Measurements from ENCODE around the gene KIRREL1. TPM values are rescaled to one million over a fixed set of nuclear protein-coding genes. Genes with fewer than 3 reads are reported as not detected.

KIRREL1 gene
- total RNA-seq, 2 donors from 2014 or later, result 22.8 to 26.5 TPM

GRCh38 chr1:157949074-157949354, 44.4 kb upstream of the KIRREL1 start:
- peaks cover 10% of the 10 kb centered on the region for H3K4me1 ChIP-seq (ENCODE audit: control insufficient read depth, insufficient read depth, low read length)
- H3K9me3 ChIP-seq (ENCODE audit: control insufficient read depth, low read length), result no peaks in the 10 kb centered on the region
- no peak overlapping the region for H3K4me3 Mint-ChIP-seq
- TF ChIP-seq CTCF (conservative IDR thresholded peaks at IDR 0.05), result no peak
- no peaks in the 10 kb centered on the region for H3K27me3 ChIP-seq (ENCODE audit: control insufficient read depth, insufficient read depth, low read length, poor library complexity, severe bottlenecking)
- H3K27me3 Mint-ChIP-seq (ENCODE audit: insufficient read depth), result peaks cover 6% of the 10 kb centered on the region
- H3K9ac ChIP-seq (ENCODE audit: extremely low read depth, low read length, poor library complexity, severe bottlenecking), result no peak overlapping the region
- DNase-seq, result no peak
- H3K4me1 Mint-ChIP-seq, result peaks cover 17% of the 10 kb centered on the region
- no peak overlapping the region for H3K27ac ChIP-seq (ENCODE audit: low read depth, low read length)
- H3K36me3 Mint-ChIP-seq (ENCODE audit: low read depth), result no peaks in the 10 kb centered on the region
- no peak overlapping the region for H3K27ac Mint-ChIP-seq
- H3K9me3 Mint-ChIP-seq, result no peaks in the 10 kb centered on the region
- H3K36me3 ChIP-seq (ENCODE audit: control insufficient read depth, insufficient read depth, low read length), result no peaks in the 10 kb centered on the region
- H3K4me3 ChIP-seq (ENCODE audit: low read length), result no peak overlapping the region

GRCh38 chr1:157951230-157951629, 42.2 kb upstream of the KIRREL1 start:
- Histone ChIP-seq H3K36me3 (ENCODE audit: control insufficient read depth, insufficient read depth, low read length) (no peaks in the 10 kb centered on the region), H3K27me3 (ENCODE audit: control insufficient read depth, insufficient read depth, low read length, poor library complexity, severe bottlenecking) (no peaks in the 10 kb centered on the region), H3K9me3 (ENCODE audit: control insufficient read depth, low read length) (no peaks in the 10 kb centered on the region), H3K27ac (ENCODE audit: low read depth, low read length) (no peak overlapping the region), H3K4me3 (ENCODE audit: low read length) (no peak overlapping the region), H3K4me1 (ENCODE audit: control insufficient read depth, insufficient read depth, low read length) (peaks cover 10% of the 10 kb centered on the region), H3K9ac (ENCODE audit: extremely low read depth, low read length, poor library complexity, severe bottlenecking) (no peak overlapping the region)
- WGBS, 2 experiments (ENCODE audit: insufficient coverage in 1 of 2, insufficient read length in 1 of 2), result 63 to 78% methylated on average over 5 of the region's 5 CpGs
- peaks cover 6% of the 10 kb centered on the region for H3K27me3 Mint-ChIP-seq (ENCODE audit: insufficient read depth)
- no peak overlapping the region for H3K27ac Mint-ChIP-seq
- TF ChIP-seq CTCF (conservative IDR thresholded peaks at IDR 0.05), result no peak
- no peaks in the 10 kb centered on the region for H3K9me3 Mint-ChIP-seq
- DNase-seq, result no peak
- peaks cover 19% of the 10 kb centered on the region for H3K4me1 Mint-ChIP-seq
- no peaks in the 10 kb centered on the region for H3K36me3 Mint-ChIP-seq (ENCODE audit: low read depth)
- no peak overlapping the region for H3K4me3 Mint-ChIP-seq

GRCh38 chr1:157952601-157953000, 40.8 kb upstream of the KIRREL1 start:
- H3K27ac Mint-ChIP-seq, result no peak overlapping the region
- Histone ChIP-seq H3K9ac (ENCODE audit: extremely low read depth, low read length, poor library complexity, severe bottlenecking) (no peak overlapping the region), H3K27me3 (ENCODE audit: control insufficient read depth, insufficient read depth, low read length, poor library complexity, severe bottlenecking) (no peaks in the 10 kb centered on the region), H3K27ac (ENCODE audit: low read depth, low read length) (no peak overlapping the region), H3K4me1 (ENCODE audit: control insufficient read depth, insufficient read depth, low read length) (peaks cover 10% of the 10 kb centered on the region), H3K9me3 (ENCODE audit: control insufficient read depth, low read length) (no peaks in the 10 kb centered on the region), H3K4me3 (ENCODE audit: low read length) (peak overlapping the region; percentile 32), H3K36me3 (ENCODE audit: control insufficient read depth, insufficient read depth, low read length) (no peaks in the 10 kb centered on the region)
- TF ChIP-seq CTCF (conservative IDR thresholded peaks at IDR 0.05), result no peak
- peaks cover 6% of the 10 kb centered on the region for H3K27me3 Mint-ChIP-seq (ENCODE audit: insufficient read depth)
- H3K4me1 Mint-ChIP-seq, result peaks cover 19% of the 10 kb centered on the region
- no peaks in the 10 kb centered on the region for H3K9me3 Mint-ChIP-seq
- no peak overlapping the region for H3K4me3 Mint-ChIP-seq
- WGBS, 2 experiments (ENCODE audit: insufficient coverage in 1 of 2, insufficient read length in 1 of 2), result 67 to 72% methylated on average over 1 to 2 of the region's 3 CpGs
- H3K36me3 Mint-ChIP-seq (ENCODE audit: low read depth), result no peaks in the 10 kb centered on the region
- DNase-seq, result no peak

Measured in endodermal cell (in vitro differentiated cells).